ENCODE data around the gene MOGAT1. TPM values are rescaled to one million over a fixed set of nuclear protein-coding genes. Genes with fewer than 3 reads are reported as not detected.

MOGAT1 gene
- total and polyA plus RNA-seq, 2 of the 4 experiments (the other 2 are of a cell fraction), result not detected

GRCh38 chr2:222713002-222713401 is 41.5 kb downstream of the MOGAT1 start:
- no peaks in the 10 kb centered on the region for H3K27me3 ChIP-seq (ENCODE audit: control insufficient read depth, insufficient read depth, low read length)
- H3K79me1 ChIP-seq (ENCODE audit: low read depth in 1 of 2, low read length in 2 of 2), result no peaks in the 10 kb centered on the region
- H2AK5ac ChIP-seq (ENCODE audit: low read depth, low read length), result no peak overlapping the region
- H3K56ac ChIP-seq (ENCODE audit: extremely low read depth, insufficient read depth, low read length), result no peak overlapping the region
- no peak overlapping the region for H4K91ac ChIP-seq (ENCODE audit: insufficient read depth, low read depth, low read length)
- H3K23ac ChIP-seq (ENCODE audit: low read depth, low read length), result no peak overlapping the region
- H3K4me2 ChIP-seq (ENCODE audit: low read depth, low read length), result no peak overlapping the region
- H4K5ac ChIP-seq (ENCODE audit: low read depth, low read length), result no peak overlapping the region
- CTCF ChIA-PET, result interaction anchor here (1.1 kb wide), 1 partner anchor 253 kb away, joined by 4 read pairs; no protein-coding TSS in a partner anchor
- H3K9me3 ChIP-seq (ENCODE audit: control insufficient read depth, insufficient read depth, low read length), result no peaks in the 10 kb centered on the region
- DNase-seq (no peak), ATAC-seq (ENCODE audit: low read depth) (no peak)
- POLR2A ChIA-PET (ENCODE audit: unreplicated experiment), result no interaction called here
- no peak overlapping the region for H3K18ac ChIP-seq (ENCODE audit: low read depth, low read length)
- no peaks in the 10 kb centered on the region for H3K36me3 ChIP-seq (ENCODE audit: control insufficient read depth, insufficient read depth, low read length)
- dilution Hi-C loops (cut with HindIII; ENCODE audit: low sequenced_read_pairs, unreplicated experiment) (no loop called here), in situ Hi-C loops (cut with MboI; ENCODE audit: low sequenced_read_pairs) (no loop called here), intact Hi-C loops (cut with micrococcal nuclease) (no loop called here)
- H2BK120ac ChIP-seq (ENCODE audit: low read depth, low read length), result no peak overlapping the region
- no peak overlapping the region for H2AFZ ChIP-seq (replicated peaks; ENCODE audit: low read length, poor library complexity)
- peaks cover under 1% of the 10 kb centered on the region; the same call in 1 of the 2 replicates for H3K4me1 ChIP-seq (ENCODE audit: control insufficient read depth, insufficient read depth, low read length)
- no peak overlapping the region for H3K4ac ChIP-seq (ENCODE audit: low read depth, low read length)
- BruUV-seq (replicated peaks), result no TSS peak
- H3K9ac ChIP-seq (ENCODE audit: low read depth, low read length), result no peak overlapping the region
- H2BK15ac ChIP-seq (ENCODE audit: low read depth, low read length), result no peak overlapping the region
- TF ChIP-seq RAD21 (IDR thresholded peaks at IDR 0.05; ENCODE audit: low read length), result no peak
- no peak for TF ChIP-seq USF2 (IDR thresholded peaks at IDR 0.05; ENCODE audit: low read depth, low read length)
- no peak for TF ChIP-seq BHLHE40 (IDR thresholded peaks at IDR 0.05; ENCODE audit: low read depth, low read length)
- no peak for TF ChIP-seq RFX5 (IDR thresholded peaks at IDR 0.05; ENCODE audit: low read depth, low read length)
- no peak for TF ChIP-seq ELK1 (IDR thresholded peaks at IDR 0.05; ENCODE audit: borderline replicate concordance, low read depth, low read length)
- TF ChIP-seq CTCF (conservative IDR thresholded peaks at IDR 0.05; ENCODE audit: low read depth, low read length), result no peak
- TF ChIP-seq MXI1 (IDR thresholded peaks at IDR 0.05; ENCODE audit: borderline replicate concordance, low read depth, low read length), result no peak
- TF ChIP-seq CEBPB (IDR thresholded peaks at IDR 0.05; ENCODE audit: low read depth, low read length), result no peak
- no peak for TF ChIP-seq NFE2L2 (IDR thresholded peaks at IDR 0.05; ENCODE audit: low read depth, low read length)
- no peak for TF ChIP-seq RCOR1 (IDR thresholded peaks at IDR 0.05; ENCODE audit: insufficient replicate concordance, low read length)
- no peak for TF ChIP-seq MAFK (IDR thresholded peaks at IDR 0.05; ENCODE audit: low read depth, low read length)
- no peak for TF ChIP-seq MAZ (IDR thresholded peaks at IDR 0.05; ENCODE audit: borderline replicate concordance, low read depth, low read length)
- no peak for TF ChIP-seq POLR2A (IDR thresholded peaks at IDR 0.05; ENCODE audit: low read depth, low read length)
- no peak for TF ChIP-seq CHD1 (IDR thresholded peaks at IDR 0.05; ENCODE audit: low read depth, low read length)
- no peak for TF ChIP-seq SMC3 (IDR thresholded peaks at IDR 0.05; ENCODE audit: low read depth, low read length)
- no peak for TF ChIP-seq FOS (IDR thresholded peaks at IDR 0.05; ENCODE audit: low read depth, low read length)
- H4K20me1 ChIP-seq (ENCODE audit: insufficient read depth, low read length), result no peaks in the 10 kb centered on the region
- no peak overlapping the region for H3K14ac ChIP-seq (replicated peaks; ENCODE audit: low read depth, low read length)
- no peak overlapping the region for H2BK5ac ChIP-seq (ENCODE audit: low read depth, low read length, poor library complexity, severe bottlenecking)
- H3K9me1 ChIP-seq (ENCODE audit: insufficient read depth, low read length), result no peaks in the 10 kb centered on the region
- no peak overlapping the region for H3K4me3 ChIP-seq (ENCODE audit: insufficient read depth, low read depth, low read length)
- WGBS, 2 experiments (ENCODE audit: extremely low coverage in 2 of 2, insufficient read length in 1 of 2), result no CpG with 5 or more reads among the region's 3 CpGs
- H4K8ac ChIP-seq (ENCODE audit: low read depth in 2 of 2, low read length in 2 of 2), result no peak overlapping the region
- H3K27ac ChIP-seq (ENCODE audit: insufficient read depth, low read length), result no peak overlapping the region
- H2AK9ac ChIP-seq (replicated peaks; ENCODE audit: low read depth, low read length, poor library complexity), result no peak overlapping the region
- no peak overlapping the region for H2BK20ac ChIP-seq (ENCODE audit: low read depth, low read length)
